NCI-H69 (cell line): ENCODE measurements around the gene UBXN2A.
"Not testable (repeated sequence)": the region's sequence is repeated elsewhere in the genome, so short reads cannot be mapped to it uniquely, and the experiment has no call there.

ENCODE experiments used
- DNase-seq: peaks from one replicate; lab custom pipeline; 2025; lab: John Stamatoyannopoulos, UW

Gene UBXN2A

GRCh38 chr2:24011250-24012104 is 71.2 kb downstream of the UBXN2A start:
- DNase-seq, result no peak

GRCh38 chr2:24012521-24013188 is 72.4 kb downstream of the UBXN2A start:
- DNase-seq, result no peak

GRCh38 chr2:24014902-24015301 is 74.6 kb downstream of the UBXN2A start:
- not testable (repeated sequence) for DNase-seq

GRCh38 chr2:24015562-24016375 is 75.5 kb downstream of the UBXN2A start:
- DNase-seq, result no peak

GRCh38 chr2:24016376-24016761 is 76.1 kb downstream of the UBXN2A start:
- no peak for DNase-seq

- no peak for DNase-seq
Observed at GRCh38 chr2:24016853-24017703, 76.8 kb downstream of the UBXN2A start.

- no peak for DNase-seq
Observed at GRCh38 chr2:24017711-24018110, 77.4 kb downstream of the UBXN2A start.

- no peak for DNase-seq
Observed at GRCh38 chr2:24018241-24018640, 78.0 kb downstream of the UBXN2A start.

- no peak for DNase-seq
Observed at GRCh38 chr2:24019729-24020128, 79.5 kb downstream of the UBXN2A start.

- DNase-seq, result no peak
Observed at GRCh38 chr2:24020244-24020643, 80.0 kb downstream of the UBXN2A start.

- DNase-seq, result peak; percentile 9
Observed at GRCh38 chr2:24021122-24021998, 81.1 kb downstream of the UBXN2A start.

- no peak for DNase-seq
Observed at GRCh38 chr2:24022324-24022974, 82.2 kb downstream of the UBXN2A start.

GRCh38 chr2:24022975-24023575 is 82.8 kb downstream of the UBXN2A start:
- DNase-seq, result no peak

GRCh38 chr2:24024018-24024417 is 83.8 kb downstream of the UBXN2A start:
- DNase-seq, result no peak

GRCh38 chr2:24024996-24025663 is 84.9 kb downstream of the UBXN2A start:
- no peak for DNase-seq

GRCh38 chr2:24026233-24026632 is 86.0 kb downstream of the UBXN2A start:
- DNase-seq, result no peak

GRCh38 chr2:24038786-24039499 is 98.7 kb downstream of the UBXN2A start:
- no peak for DNase-seq

- DNase-seq, result no peak
Observed at GRCh38 chr2:24040511-24040910, 100.2 kb downstream of the UBXN2A start.
